ELR (cell line): ENCODE data around the gene TRIP4.

Experiments
- DNase-seq: peaks from one replicate; pipeline ENCODE4 v3.0.0-alpha.2; 2015; ENCODE audit warnings: low read depth

Gene TRIP4

DNA sequence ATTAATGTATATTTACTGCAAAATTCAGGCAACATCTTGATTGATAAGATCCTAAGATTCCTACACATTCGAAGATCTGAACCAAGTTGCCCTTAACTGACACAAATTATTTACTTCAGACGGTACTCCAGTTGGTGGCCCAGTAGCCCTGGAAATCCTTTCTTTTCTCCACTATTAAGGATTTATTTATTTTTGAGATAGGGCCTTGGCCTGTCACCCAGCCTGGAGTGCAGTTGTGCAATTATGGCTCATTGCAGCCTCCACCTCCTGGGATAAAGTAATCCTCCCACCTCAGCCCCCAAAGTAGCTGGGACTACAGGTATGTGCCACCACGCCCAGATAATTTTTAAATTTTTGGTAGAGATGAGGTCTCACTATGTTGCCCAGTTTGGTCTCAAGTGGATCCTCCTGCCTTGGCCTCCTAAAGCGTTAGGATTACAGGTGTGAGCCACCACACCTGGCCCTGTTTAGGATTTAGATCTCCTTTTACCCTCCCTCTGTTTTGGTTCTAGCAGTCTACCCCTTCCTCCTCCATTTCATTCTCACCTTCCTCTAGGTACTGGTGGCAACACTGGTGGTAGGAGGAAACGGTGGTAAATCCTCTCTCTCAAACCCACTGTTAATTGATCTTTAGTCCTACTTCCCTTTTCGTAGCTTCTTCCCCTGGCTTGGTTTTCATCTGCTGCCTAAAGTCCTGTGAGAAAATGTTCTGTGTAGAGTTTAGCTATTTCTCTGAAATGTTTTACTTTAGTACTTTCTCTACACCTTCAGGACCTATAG lies 60.1 kb downstream of the TRIP4 start:
- DNase-seq, result no peak

DNA sequence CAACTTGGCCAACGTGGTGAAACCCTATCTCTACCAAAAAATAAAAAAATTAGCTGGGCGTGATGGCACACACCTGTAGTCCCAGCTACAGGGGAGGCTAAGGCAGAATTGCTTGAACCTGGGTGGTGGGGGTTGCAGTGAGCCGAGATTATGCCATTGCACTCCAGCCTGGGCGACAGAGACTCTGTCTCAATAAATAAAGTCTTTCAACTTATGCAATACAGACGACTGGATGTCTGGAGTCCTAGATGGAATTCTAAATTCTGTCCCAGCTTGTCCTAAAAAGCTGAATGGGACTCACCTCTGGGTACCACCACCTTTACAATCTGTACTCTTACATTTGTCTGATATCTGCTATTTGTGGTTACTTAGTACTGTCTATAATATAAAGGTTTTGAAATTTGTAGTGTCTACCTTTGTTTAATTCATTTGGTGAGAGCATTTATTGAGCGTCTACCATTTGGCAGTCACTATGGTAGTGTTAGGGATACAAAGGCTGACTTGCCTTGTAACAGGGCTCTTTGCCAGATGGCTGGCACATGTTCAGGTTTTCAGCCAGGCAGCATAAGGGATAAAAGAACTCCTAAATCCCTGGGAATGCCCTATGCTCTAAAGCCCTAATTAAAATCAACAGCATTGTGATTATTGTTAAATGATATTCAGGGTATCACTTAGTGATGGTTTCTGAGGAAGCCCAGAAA lies 65.5 kb downstream of the TRIP4 start:
- no peak for DNase-seq

GRCh38 chr15:64453689-64454037 lies 66.0 kb downstream of the TRIP4 start:
- DNase-seq, result no peak

DNA sequence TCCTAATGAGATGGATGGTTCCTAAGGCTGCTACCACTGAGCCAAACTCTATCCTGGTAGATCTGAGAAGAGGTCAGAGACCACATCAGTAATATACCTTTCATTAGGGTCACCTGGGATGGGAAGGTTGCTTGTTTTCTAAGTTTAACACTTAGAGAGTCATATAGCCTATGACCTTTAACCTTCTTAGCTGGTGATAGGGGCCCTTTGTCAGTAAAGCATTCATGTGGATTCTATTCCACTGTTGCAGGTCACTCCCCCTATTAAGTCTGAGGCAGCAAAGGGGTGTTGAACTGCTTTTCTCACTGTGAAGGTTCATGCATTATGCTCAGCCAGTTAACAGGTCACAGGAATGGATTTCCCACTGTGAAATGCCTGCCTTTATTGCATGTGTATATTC lies 66.6 kb downstream of the TRIP4 start:
- DNase-seq, result no peak

DNA sequence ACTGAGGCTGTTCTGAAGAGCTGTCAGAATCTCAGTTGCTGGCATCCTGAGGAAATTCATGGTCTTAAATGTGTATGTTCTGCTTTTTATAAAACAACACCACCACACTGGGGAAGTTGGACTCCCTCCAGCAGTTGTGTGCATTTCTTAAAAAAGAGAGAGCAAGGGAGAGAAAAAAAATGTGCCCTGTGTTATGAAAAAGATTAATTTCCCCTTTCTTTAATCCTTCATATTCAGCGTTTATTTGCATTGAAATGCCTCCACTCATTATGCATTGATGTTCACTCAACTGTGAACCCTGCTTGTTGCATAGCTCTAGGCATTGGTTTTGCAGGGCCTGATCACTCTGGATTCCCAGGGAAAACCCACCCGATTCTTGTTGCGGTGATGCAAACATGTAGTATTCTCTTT lies 68.3 kb downstream of the TRIP4 start:
- no peak for DNase-seq

GRCh38 chr15:64456634-64457108 lies 69.0 kb downstream of the TRIP4 start:
- DNase-seq, result no peak

- no peak for DNase-seq
These were observed 71.6 kb downstream of the TRIP4 start for GRCh38 chr15:64459066-64459781.

- DNase-seq, result peak; percentile 96
These were observed 72.6 kb downstream of the TRIP4 start, which contains the start of gene ZNF609 for GRCh38 chr15:64460206-64460723. Gene ZNF609 (plus strand): TSS chr15:64460578. CDS start chr15:64499420, 38,842 bp downstream.

GRCh38 chr15:64460724-64461720 lies 73.4 kb downstream of the TRIP4 start:
- DNase-seq, result peak; percentile 83

GRCh38 chr15:64461721-64462162 lies 74.1 kb downstream of the TRIP4 start:
- DNase-seq, result no peak

GRCh38 chr15:64462492-64462891 lies 74.9 kb downstream of the TRIP4 start:
- no peak for DNase-seq

DNA sequence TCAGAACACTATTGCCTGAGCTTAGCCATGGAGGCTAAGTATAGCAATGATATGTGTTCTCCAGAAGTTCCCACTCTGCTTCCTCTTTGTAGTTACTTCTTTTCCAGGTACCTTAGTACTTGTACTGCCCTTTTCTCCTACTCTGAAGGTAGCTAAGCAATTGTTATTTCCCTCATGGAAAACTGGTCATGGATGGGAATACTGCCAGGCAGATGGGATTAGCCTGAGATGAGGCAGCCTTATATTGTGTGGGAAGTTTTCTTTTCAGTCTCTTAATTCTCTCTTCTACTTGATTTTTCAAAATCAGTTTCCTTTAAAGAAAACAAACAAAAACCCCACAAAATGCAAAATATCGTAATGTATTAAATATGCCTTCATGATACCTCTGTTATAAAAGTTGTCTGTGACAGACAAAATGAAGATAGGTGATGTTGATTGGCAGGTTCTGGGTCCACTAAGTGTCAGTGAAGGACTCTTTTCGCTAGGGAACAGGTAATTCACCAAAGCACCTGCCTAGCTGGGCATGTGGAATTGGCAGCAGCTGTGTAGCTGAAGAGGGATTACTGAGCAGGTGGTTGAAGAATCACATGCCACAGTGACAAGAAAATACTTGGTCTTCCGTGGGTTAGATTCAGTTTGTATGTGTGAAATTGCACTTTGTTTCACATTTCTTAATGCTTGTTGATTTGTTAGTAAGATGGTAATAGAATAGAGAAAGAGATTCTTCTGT lies 76.8 kb downstream of the TRIP4 start:
- DNase-seq, result no peak

DNA sequence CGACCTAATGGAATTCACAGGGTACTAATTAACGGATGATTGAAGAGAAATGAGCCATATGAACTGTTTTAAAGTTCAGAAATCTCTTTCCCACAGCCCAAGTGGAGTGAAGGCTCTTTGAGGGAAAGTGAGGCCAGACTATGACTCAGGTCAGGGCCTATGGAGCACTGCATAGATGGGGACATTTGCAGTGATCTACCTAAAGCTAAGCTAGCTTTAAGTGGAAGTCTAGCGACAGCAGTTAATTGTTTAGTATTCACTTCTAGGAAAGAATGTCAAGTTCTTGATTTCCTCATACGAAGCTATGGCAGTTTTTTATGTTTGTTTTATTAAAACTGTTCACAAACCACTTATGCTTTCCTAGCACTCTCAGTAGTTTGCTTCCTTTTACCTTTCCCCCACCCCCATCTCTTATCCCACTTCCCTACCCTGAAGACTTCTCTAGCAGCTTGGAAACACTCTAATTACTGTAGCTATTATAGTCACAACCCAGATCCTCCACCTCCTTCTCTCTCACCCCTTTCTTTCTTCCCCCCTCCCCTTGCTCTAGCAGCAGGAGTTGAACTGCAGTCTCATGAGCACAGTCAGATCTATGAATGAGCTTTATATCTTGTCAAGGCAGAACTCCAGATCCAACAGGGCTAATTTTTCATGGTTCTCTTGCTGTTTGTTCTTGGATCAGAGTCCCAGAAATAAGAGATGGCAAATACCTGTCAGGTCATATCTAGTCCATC lies 78.9 kb downstream of the TRIP4 start:
- no peak for DNase-seq

DNA sequence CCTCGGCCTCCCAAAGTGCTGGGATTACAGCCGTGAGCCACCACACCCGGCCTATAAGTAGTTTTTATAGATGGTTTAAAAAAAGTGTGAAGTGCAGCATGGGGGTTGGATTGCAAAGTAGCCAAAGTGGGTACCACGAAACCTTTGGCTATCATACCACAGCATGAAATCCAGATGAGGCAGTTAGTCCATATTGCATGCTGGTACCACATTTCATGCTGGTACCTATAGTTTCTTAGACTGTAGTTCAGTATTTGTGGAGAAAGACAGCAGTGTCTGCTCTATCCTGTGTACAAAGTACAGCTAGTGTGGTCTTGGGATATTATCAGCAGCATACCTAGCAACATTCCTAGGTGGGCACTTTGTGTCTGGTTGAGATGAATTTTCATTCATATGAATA lies 84.5 kb downstream of the TRIP4 start:
- DNase-seq, result no peak

- DNase-seq, result no peak
These were observed 87.2 kb downstream of the TRIP4 start for GRCh38 chr15:64474846-64475245.

GRCh38 chr15:64476550-64476949 lies 88.9 kb downstream of the TRIP4 start:
- DNase-seq, result no peak

GRCh38 chr15:64478863-64479262 lies 91.2 kb downstream of the TRIP4 start:
- DNase-seq, result no peak

DNA sequence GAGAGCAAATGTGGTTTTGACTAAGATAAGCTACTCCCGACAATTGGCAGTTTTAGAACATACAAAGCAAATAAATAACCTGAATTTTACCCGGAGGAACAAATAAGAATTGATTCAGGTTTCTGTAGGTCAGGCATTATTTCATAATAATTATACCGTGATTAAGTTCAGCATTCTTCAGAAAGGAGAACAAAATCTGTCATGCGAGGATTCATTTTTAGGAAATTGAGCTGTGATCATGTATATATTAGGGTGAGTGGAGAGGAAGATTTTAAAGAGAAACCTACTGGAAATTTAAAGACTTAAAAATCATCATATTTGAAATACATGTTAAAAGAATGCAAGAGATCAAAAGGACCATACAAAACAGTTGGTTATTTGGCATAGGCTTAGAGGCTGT lies 93.3 kb downstream of the TRIP4 start:
- DNase-seq, result no peak

GRCh38 chr15:64483749-64484148 lies 96.1 kb downstream of the TRIP4 start:
- no peak for DNase-seq

GRCh38 chr15:64485796-64486195 lies 98.2 kb downstream of the TRIP4 start:
- DNase-seq, result no peak
